ENCODE measurements around the gene FLNC.

Gene FLNC

DNA sequence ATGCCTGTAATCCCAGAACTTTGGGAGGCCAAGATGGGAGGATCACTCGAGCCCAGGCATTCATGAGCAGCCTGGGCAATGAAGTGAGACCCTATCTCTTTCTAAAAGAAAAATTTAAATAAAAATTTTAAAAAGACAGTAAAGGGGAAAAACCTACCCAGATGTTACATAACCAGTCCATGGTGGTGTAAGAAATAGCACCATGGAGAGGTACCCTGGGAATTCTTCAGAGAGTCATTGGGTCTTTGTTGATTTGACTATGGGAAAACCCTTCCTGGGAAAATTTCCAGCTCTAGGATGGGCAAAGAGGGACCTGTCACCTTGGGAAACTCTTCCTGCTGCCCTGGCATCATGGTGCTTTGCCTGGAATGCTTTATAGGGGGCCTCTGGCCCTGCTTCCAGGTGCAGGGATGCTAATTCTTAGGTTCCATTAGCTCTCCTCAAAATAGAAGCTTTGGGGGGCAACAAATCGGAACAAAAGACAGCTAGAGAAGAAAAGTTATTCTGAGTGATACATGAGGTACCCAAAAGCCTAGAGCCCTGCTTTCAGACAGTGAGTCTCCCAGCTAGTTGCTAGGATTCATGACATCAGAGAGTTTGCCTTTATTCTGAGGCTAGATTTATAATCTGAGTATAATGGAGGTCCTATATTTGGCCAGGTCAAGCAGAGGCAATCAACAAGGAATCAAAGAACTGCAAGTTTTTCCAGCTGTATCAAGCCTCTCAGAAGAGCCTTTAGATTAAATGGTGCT, 28.4 kb upstream of the FLNC start:
- H3K4me2 ChIP-seq (ENCODE audit: low read depth, low read length, poor library complexity, severe bottlenecking) = no peak overlapping the region
- H3K79me2 ChIP-seq (ENCODE audit: insufficient read depth, low read length) = no peaks in the 10 kb centered on the region
- H3K36me3 ChIP-seq (ENCODE audit: insufficient read depth, low read length) = peaks cover 53% of the 10 kb centered on the region; the same call in 1 of the 2 replicates
- no peaks in the 10 kb centered on the region for H4K20me1 ChIP-seq (ENCODE audit: insufficient read depth, low read length, poor library complexity, severe bottlenecking)
- no peaks in the 10 kb centered on the region for H3K9me3 ChIP-seq (ENCODE audit: insufficient read depth, low read depth, low read length)
- no peak for TF ChIP-seq EZH2phosphoT487 (IDR thresholded peaks at IDR 0.05; ENCODE audit: borderline replicate concordance)
- TF ChIP-seq, protein P1, sequence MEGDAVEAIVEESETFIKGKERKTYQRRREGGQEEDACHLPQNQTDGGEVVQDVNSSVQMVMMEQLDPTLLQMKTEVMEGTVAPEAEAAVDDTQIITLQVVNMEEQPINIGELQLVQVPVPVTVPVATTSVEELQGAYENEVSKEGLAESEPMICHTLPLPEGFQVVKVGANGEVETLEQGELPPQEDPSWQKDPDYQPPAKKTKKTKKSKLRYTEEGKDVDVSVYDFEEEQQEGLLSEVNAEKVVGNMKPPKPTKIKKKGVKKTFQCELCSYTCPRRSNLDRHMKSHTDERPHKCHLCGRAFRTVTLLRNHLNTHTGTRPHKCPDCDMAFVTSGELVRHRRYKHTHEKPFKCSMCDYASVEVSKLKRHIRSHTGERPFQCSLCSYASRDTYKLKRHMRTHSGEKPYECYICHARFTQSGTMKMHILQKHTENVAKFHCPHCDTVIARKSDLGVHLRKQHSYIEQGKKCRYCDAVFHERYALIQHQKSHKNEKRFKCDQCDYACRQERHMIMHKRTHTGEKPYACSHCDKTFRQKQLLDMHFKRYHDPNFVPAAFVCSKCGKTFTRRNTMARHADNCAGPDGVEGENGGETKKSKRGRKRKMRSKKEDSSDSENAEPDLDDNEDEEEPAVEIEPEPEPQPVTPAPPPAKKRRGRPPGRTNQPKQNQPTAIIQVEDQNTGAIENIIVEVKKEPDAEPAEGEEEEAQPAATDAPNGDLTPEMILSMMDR (conservative IDR thresholded peaks at IDR 0.05; ENCODE audit: low read length) = no peak
- H3K9ac ChIP-seq (ENCODE audit: low read depth, low read length, poor library complexity, severe bottlenecking) = no peak overlapping the region
- H2AFZ ChIP-seq (ENCODE audit: low read length) = no peak overlapping the region
- no peak overlapping the region for H3K4me3 ChIP-seq (ENCODE audit: low read length, poor library complexity, severe bottlenecking)
- H3F3A ChIP-seq (ENCODE audit: low read depth) = no peaks in the 10 kb centered on the region
- H3K9me2 ChIP-seq (replicated peaks; ENCODE audit: low read depth, low read length) = no peaks in the 10 kb centered on the region
- no peaks in the 10 kb centered on the region for H3K4me1 ChIP-seq (ENCODE audit: insufficient read depth, low read length, poor library complexity, severe bottlenecking)
- no peaks in the 10 kb centered on the region for H3K27me3 ChIP-seq (ENCODE audit: insufficient read depth, low read length, poor library complexity, severe bottlenecking)

- H3K9me3 ChIP-seq (ENCODE audit: insufficient read depth, low read depth, low read length) = no peaks in the 10 kb centered on the region
- H2AFZ ChIP-seq (ENCODE audit: low read length) = no peak overlapping the region
- no peaks in the 10 kb centered on the region for H3K79me2 ChIP-seq (ENCODE audit: insufficient read depth, low read length)
- H4K20me1 ChIP-seq (ENCODE audit: insufficient read depth, low read length, poor library complexity, severe bottlenecking) = no peaks in the 10 kb centered on the region
- peaks cover 74% of the 10 kb centered on the region; the same call in 1 of the 2 replicates for H3K36me3 ChIP-seq (ENCODE audit: insufficient read depth, low read length)
- H3K4me1 ChIP-seq (ENCODE audit: insufficient read depth, low read length, poor library complexity, severe bottlenecking) = no peaks in the 10 kb centered on the region
- H3K9me2 ChIP-seq (replicated peaks; ENCODE audit: low read depth, low read length) = no peaks in the 10 kb centered on the region
- H3K4me2 ChIP-seq (ENCODE audit: low read depth, low read length, poor library complexity, severe bottlenecking) = no peak overlapping the region
- H3K9ac ChIP-seq (ENCODE audit: low read depth, low read length, poor library complexity, severe bottlenecking) = no peak overlapping the region
- H3K4me3 ChIP-seq (ENCODE audit: low read length, poor library complexity, severe bottlenecking) = no peak overlapping the region
- H3K27me3 ChIP-seq (ENCODE audit: insufficient read depth, low read length, poor library complexity, severe bottlenecking) = no peaks in the 10 kb centered on the region
- TF ChIP-seq EZH2phosphoT487 (IDR thresholded peaks at IDR 0.05; ENCODE audit: borderline replicate concordance) = no peak
- TF ChIP-seq, protein P1 (conservative IDR thresholded peaks at IDR 0.05; ENCODE audit: low read length) = no peak
- no peaks in the 10 kb centered on the region for H3F3A ChIP-seq (ENCODE audit: low read depth)
Measured at GRCh38 chr7:128804484-128804883, 25.7 kb upstream of the FLNC start.

- Histone ChIP-seq H3K9ac (ENCODE audit: low read depth, low read length, poor library complexity, severe bottlenecking) (no peak overlapping the region), H3K4me2 (ENCODE audit: low read depth, low read length, poor library complexity, severe bottlenecking) (no peak overlapping the region), H3K79me2 (ENCODE audit: insufficient read depth, low read length) (no peaks in the 10 kb centered on the region), H3K9me2 (replicated peaks; ENCODE audit: low read depth, low read length) (no peaks in the 10 kb centered on the region), H3K9me3 (ENCODE audit: insufficient read depth, low read depth, low read length) (no peaks in the 10 kb centered on the region), H3K36me3 (ENCODE audit: insufficient read depth, low read length) (peaks cover 79% of the 10 kb centered on the region; the same call in 1 of the 2 replicates), H4K20me1 (ENCODE audit: insufficient read depth, low read length, poor library complexity, severe bottlenecking) (no peaks in the 10 kb centered on the region), H3K27me3 (ENCODE audit: insufficient read depth, low read length, poor library complexity, severe bottlenecking) (no peaks in the 10 kb centered on the region), H3K4me3 (ENCODE audit: low read length, poor library complexity, severe bottlenecking) (no peak overlapping the region), H3K4me1 (ENCODE audit: insufficient read depth, low read length, poor library complexity, severe bottlenecking) (no peaks in the 10 kb centered on the region), H3F3A (ENCODE audit: low read depth) (no peaks in the 10 kb centered on the region), H2AFZ (ENCODE audit: low read length) (no peak overlapping the region)
- no peak for TF ChIP-seq EZH2phosphoT487 (IDR thresholded peaks at IDR 0.05; ENCODE audit: borderline replicate concordance)
- TF ChIP-seq, protein P1 (conservative IDR thresholded peaks at IDR 0.05; ENCODE audit: low read length) = no peak
Measured at GRCh38 chr7:128805225-128805624, 25.0 kb upstream of the FLNC start.
